HEK293T (cell line): ENCODE data around the gene IVL.

Source experiments
- BHLHE40 ChIP-seq: fragments of 450-650 bp; IDR thresholded peaks from 2 replicates; pipeline ENCODE4 v1.6.1; 2016; ENCODE audit warnings: mild to moderate bottlenecking, moderate library complexity, borderline replicate concordance
- FOXA1 ChIP-seq: fragments of 450-650 bp; IDR thresholded peaks from 2 replicates; pipeline ENCODE4 v1.6.1; 2016; ENCODE audit warnings: mild to moderate bottlenecking
- FOXM1 ChIP-seq: fragments of 450-650 bp; IDR thresholded peaks from 2 replicates; pipeline ENCODE4 v1.6.1; 2017; ENCODE audit warnings: mild to moderate bottlenecking, borderline replicate concordance
- NFRKB ChIP-seq: fragments of 450-650 bp; IDR thresholded peaks from 2 replicates; pipeline ENCODE4 v1.6.1; 2016; ENCODE audit warnings: mild to moderate bottlenecking, moderate library complexity
- SP1 ChIP-seq: fragments of 450-650 bp; IDR thresholded peaks from 2 replicates; pipeline ENCODE4 v1.6.1; 2017

- TF ChIP-seq SP1, result no peak
- TF ChIP-seq FOXA1, result no peak
- TF ChIP-seq FOXM1, result no peak
- no peak for TF ChIP-seq NFRKB
- TF ChIP-seq BHLHE40, result no peak
Observed at GRCh38 chr1:152912471-152912870, 4.1 kb downstream of the IVL start.
